ENCODE measurements around the gene C7orf57. TPM values are rescaled to one million over a fixed set of nuclear protein-coding genes. Genes with fewer than 3 reads are reported as not detected.

The C7orf57 gene
- total RNA-seq, result under 1 TPM in 1 of 2 experiments, not detected in 1; 0.28 TPM

DNA sequence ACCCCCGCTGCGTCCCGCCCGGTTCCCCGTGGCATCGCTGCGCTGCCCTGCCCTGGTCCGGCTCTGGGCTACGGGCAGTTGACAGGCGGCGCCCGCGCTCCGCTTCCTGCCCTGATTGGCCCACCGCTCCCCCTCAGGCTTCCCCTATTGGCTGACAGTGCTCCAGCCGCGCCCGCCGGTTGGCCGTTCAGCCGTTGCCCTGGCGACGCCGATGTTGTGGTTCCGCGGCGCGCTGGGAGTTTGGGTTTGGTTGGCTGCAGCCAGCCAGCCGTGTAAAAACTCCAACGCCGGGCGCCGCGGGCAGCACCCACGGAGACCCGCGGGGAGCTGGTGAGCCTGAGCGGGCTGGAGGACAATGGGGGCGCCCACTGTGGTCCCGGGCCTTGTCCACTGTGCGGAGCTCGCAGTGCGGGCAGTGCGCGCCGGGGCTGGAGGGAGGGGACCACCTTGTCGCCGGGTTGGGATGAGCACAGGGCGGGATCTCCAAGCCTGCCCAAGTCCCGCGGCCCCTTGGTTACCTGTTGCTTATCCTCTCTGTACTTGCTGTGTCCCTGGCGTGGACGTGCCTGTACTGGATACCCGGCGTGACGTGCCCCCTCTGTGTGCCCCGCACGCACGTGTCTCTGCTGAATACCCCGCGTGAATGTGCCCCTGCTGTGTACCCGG lies at the start of gene C7orf57:
TSS of gene C7orf57 (plus strand) at position 243 of the 666 bp plus-strand sequence. CDS start 766 bp downstream, outside the sequence.

DNA sequence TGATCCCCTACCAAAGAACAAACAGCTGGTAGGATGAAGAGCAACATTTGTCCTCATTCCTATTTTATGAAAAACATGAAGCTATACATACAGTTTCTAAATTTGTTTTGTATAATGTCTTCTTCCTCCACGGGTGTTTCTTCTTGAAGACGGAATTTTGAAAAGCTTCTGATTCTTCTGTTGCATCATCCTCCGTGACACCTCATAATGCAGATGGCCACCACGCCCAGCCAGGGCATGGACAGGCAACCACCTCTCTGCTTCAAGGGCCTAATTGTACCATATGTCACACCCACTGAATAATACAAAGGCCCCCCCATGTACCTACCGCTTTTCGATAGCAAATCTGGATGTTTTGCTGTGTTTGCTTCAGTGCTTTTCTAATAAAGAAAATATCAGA lies 6.4 kb upstream of the C7orf57 start, which contains the start of gene SUN3:
TSS of gene SUN3 (minus strand) at position 170 of the 400 bp plus-strand sequence. CDS start at position 1, 169 bp downstream.

DNA sequence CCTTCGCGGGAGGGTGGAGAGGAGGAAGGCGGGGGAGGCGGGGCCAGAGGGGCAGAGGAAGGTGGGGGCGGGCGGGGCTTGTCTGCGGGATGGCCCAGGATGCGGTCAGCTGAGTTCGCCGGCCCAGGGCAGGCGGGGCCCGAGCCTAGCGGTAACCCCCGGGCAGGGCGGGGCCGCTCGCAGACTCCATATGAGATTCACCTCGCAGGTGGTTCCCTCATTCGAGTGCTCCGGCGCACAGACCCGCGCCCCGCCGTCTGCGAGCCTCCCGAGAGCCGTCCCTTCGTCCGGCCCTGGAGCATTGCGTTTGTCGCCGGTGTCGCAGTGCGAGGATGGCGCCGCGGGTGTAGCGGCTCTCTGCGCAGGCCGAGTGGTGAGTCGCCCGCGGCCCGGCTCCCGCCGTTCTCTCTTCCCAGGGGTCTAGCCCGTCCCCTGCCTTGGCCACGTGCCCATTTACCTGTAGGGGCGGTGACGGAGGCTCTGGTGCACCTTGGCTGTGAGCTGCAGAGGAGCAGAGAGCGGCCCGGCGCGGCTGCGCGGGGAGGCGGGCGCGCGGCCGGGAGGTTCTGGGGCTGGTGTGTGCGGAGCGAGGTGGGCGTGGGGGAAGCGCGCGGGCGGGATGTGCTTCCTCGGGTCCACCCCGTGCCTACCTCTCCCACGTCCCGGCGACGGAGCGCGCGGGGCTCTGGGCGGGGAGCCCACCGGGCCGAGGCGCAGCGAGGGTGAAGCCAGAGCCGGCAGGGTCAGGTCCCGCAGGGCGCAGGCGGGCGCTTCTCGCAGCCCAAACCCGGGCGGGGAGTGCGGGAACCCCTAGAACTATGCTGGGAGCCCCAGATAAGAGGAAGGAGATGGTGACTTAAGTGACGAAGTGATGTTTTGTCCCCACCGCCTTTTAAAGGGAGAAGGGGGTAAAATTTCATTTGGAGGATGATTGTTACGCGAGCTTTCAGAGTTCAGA lies 54.0 kb downstream of the C7orf57 start, which contains the start of gene UPP1:
TSS of gene UPP1 (plus strand) at position 220 of the 958 bp plus-strand sequence. CDS start 5,519 bp downstream, outside the sequence.

Other genes with a start within 250 kb of the C7orf57 start
- under 1 TPM; 0.10 TPM for gene PKD1L1, start 87.1 kb upstream of the C7orf57 start, total RNA-seq
- gene HUS1, start 55.9 kb upstream of the C7orf57 start, total RNA-seq, result 10 to 100 TPM; 34.8 to 35.8 TPM
- gene SUN3, start 6.4 kb upstream of the C7orf57 start, total RNA-seq, result under 1 TPM in 1 of 2 experiments, not detected in 1; 0.98 TPM
- gene UPP1, start 53.7 kb downstream of the C7orf57 start, total RNA-seq, result 100 to 1,000 TPM; 114 to 116 TPM
- gene ABCA13, start 135.9 kb downstream of the C7orf57 start, total RNA-seq, result under 1 TPM in 1 of 2 experiments, not detected in 1; 0.18 TPM

All from activated naive CD4-positive, alpha-beta T cell treated with anti-CD3 and anti-CD28 coated beads, Interleukin-2, amount 10 ng/mL, durations not matched to agents 5 hours and 36 hours (primary cell).